Measurements from ENCODE around the gene OPALIN.

Gene OPALIN

DNA sequence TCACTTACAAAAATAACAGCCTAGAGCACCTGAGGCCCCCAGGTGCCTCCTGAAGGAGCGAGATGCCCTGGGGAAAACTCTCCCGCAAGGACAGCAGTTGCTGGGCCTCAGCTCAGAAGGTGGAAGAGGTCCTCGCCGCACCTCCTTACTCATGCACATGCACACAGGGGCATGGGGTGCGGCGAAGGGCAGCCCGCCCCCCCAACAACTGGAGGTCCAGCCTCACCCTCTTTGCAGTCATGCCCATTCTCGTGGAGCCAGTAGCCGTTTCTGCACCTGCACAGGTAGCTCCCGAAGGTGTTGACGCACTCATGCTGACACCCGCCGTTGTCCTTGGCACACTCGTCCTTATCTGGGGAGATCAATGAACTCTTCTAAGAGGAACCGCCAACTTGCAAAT lies 19.9 kb upstream of the OPALIN start:
- no peak for DNase-seq (ENCODE audit: extremely low read depth, insufficient read length)
- H3K4me3 ChIP-seq (replicated peaks; ENCODE audit: low read depth, low read length), result no peak overlapping the region
- TF ChIP-seq, protein P1, sequence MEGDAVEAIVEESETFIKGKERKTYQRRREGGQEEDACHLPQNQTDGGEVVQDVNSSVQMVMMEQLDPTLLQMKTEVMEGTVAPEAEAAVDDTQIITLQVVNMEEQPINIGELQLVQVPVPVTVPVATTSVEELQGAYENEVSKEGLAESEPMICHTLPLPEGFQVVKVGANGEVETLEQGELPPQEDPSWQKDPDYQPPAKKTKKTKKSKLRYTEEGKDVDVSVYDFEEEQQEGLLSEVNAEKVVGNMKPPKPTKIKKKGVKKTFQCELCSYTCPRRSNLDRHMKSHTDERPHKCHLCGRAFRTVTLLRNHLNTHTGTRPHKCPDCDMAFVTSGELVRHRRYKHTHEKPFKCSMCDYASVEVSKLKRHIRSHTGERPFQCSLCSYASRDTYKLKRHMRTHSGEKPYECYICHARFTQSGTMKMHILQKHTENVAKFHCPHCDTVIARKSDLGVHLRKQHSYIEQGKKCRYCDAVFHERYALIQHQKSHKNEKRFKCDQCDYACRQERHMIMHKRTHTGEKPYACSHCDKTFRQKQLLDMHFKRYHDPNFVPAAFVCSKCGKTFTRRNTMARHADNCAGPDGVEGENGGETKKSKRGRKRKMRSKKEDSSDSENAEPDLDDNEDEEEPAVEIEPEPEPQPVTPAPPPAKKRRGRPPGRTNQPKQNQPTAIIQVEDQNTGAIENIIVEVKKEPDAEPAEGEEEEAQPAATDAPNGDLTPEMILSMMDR (IDR thresholded peaks at IDR 0.05; ENCODE audit: insufficient read depth, low read length, poor library complexity, severe bottlenecking), result no peak
- H3K36me3 ChIP-seq (ENCODE audit: control insufficient read depth, insufficient read depth, low read length), result no peaks in the 10 kb centered on the region
- peaks cover 1% of the 10 kb centered on the region for H3K27me3 ChIP-seq (replicated peaks; ENCODE audit: control insufficient read depth, insufficient read depth, low read length)

DNA sequence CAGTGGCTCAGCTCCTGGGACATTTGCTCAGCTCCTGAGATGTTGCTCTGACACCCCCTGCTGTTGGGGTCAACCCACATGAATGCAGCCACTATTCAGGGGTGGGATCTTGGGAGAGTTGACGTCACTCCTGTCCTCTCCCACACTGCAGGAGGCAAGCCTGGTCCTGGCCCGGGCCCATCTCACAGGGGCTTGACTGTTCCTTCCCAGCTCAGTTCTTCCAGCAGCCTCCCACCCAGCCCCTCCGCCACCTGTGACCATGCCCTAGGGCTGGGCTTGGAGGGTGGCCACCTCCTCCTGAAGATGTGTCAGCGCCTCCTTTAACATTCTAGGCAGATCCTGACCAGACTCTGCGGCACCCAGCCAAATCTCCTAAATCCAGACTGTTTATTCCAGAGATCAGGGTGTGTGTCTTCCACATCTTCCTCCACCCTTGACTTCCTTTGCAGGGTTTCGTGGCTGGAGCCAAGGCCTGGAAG lies 19.1 kb upstream of the OPALIN start:
- no peak overlapping the region for H3K4me3 ChIP-seq (replicated peaks; ENCODE audit: low read depth, low read length)
- H3K27me3 ChIP-seq (replicated peaks; ENCODE audit: control insufficient read depth, insufficient read depth, low read length), result no peaks in the 10 kb centered on the region; the same call in none of the 2 replicates
- no peaks in the 10 kb centered on the region for H3K36me3 ChIP-seq (ENCODE audit: control insufficient read depth, insufficient read depth, low read length)
- TF ChIP-seq, protein P1 (IDR thresholded peaks at IDR 0.05; ENCODE audit: insufficient read depth, low read length, poor library complexity, severe bottlenecking), result no peak
- DNase-seq (ENCODE audit: extremely low read depth, insufficient read length), result no peak

DNA sequence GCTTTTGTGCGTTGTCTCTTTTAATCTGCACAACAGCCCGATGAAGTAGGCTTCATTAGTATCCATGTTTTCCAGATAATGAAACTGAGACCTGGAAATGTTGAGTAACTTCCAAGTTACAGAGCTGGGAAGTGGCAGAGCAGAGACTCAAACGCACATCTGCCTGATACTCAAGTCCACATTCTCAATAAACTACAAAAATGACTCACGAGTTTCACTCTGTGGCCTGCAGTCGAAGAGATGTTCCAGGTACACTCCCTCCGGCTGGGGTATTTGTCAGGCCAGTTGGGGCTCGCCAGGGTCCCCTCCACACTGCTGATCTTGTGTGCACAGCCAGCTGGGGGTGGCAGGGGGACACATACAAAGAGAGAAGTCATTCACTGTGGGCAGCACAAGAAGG lies 17.7 kb upstream of the OPALIN start:
- TF ChIP-seq, protein P1 (IDR thresholded peaks at IDR 0.05; ENCODE audit: insufficient read depth, low read length, poor library complexity, severe bottlenecking), result no peak
- no peaks in the 10 kb centered on the region for H3K36me3 ChIP-seq (ENCODE audit: control insufficient read depth, insufficient read depth, low read length)
- no peaks in the 10 kb centered on the region; the same call in 1 of the 2 replicates for H3K27me3 ChIP-seq (replicated peaks; ENCODE audit: control insufficient read depth, insufficient read depth, low read length)
- no peak overlapping the region for H3K4me3 ChIP-seq (replicated peaks; ENCODE audit: low read depth, low read length)
- DNase-seq (ENCODE audit: extremely low read depth, insufficient read length), result no peak

DNA sequence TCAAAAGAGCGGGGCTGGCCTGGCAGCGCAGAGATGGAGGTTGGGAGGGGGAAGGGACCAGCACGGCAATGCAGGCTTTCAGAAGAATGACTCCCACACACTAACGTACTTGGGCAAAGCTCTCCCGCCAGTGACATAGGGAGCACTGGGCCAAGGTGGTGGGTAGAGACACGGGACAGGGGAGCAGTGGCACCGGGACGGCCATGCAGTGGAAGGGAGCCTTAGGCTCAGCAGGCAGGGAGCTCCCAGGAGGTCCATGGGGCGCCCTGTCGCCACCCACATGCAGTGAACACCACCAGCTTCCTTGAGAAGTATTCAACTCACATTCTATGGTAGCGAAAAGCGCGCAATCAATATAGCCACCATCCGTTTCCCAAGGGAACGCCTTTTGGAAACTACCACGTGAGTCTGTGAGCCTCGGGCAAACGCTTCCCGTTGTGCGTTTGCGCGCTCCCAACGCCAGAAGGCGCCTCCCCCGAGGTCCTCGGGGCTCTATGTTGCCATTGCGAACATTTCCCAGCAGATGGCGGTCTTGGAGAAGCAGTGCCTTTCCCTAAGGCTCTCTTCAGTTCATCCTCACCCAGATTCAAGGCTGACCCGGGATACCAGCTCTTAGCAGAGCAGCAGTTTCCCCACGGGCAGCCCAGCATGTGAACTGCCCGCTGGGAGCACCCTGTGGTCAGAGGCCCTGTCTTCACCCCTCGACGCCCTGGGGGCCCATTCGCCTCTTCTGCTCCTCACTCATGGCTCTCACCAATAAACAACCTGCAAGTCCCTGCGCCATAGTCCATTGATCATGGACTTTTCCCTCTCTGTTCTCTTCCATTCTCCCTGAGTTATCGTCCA lies 16.4 kb upstream of the OPALIN start:
- Histone ChIP-seq H3K36me3 (ENCODE audit: control insufficient read depth, insufficient read depth, low read length) (no peaks in the 10 kb centered on the region), H3K4me3 (replicated peaks; ENCODE audit: low read depth, low read length) (peak overlapping the region; percentile 59), H3K27me3 (replicated peaks; ENCODE audit: control insufficient read depth, insufficient read depth, low read length) (no peaks in the 10 kb centered on the region; the same call in 1 of the 2 replicates)
- peak; percentile 75 for DNase-seq (ENCODE audit: extremely low read depth, insufficient read length)
- TF ChIP-seq, protein P1 (IDR thresholded peaks at IDR 0.05; ENCODE audit: insufficient read depth, low read length, poor library complexity, severe bottlenecking), result peak; percentile 98

DNA sequence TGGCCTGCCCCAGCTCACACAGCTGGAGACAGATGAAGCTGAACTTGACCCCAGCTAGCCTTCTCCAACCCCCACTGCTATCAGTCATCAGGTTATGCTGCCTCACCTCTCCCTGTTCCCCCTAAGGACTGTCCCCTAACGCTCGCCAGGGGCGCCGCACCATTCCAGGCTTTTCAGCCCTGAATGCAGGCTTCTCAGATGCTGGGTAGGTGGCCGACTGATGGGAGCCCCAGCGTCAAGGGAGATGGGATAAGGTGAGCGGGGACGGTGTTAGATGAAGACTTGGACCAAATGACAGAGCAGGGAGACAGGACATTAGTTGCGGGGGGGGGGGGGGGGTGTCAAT lies 15.8 kb upstream of the OPALIN start:
- H3K27me3 ChIP-seq (replicated peaks; ENCODE audit: control insufficient read depth, insufficient read depth, low read length), result no peaks in the 10 kb centered on the region; the same call in 1 of the 2 replicates
- no peaks in the 10 kb centered on the region for H3K36me3 ChIP-seq (ENCODE audit: control insufficient read depth, insufficient read depth, low read length)
- H3K4me3 ChIP-seq (replicated peaks; ENCODE audit: low read depth, low read length), result peak overlapping the region; percentile 59
- TF ChIP-seq, protein P1 (IDR thresholded peaks at IDR 0.05; ENCODE audit: insufficient read depth, low read length, poor library complexity, severe bottlenecking), result no peak
- no peak for DNase-seq (ENCODE audit: extremely low read depth, insufficient read length)

All from GM06990 (cell line).